ENCODE data around the gene CYB5R4. TPM values are rescaled to one million over a fixed set of nuclear protein-coding genes. Genes with fewer than 3 reads are reported as not detected.

The CYB5R4 gene
- total RNA-seq, 4 donors from 2014 or later = 5.3 to 16.5 (median 10.6) TPM

GRCh38 chr6:83875843-83876242 lies 16.4 kb downstream of the CYB5R4 start:
- peaks cover 0 to 5% (median 0%) of the 10 kb centered on the region in 4 donors for H3K4me1 ChIP-seq
- H3K4me3 ChIP-seq = no peak overlapping the region
- no peaks in the 10 kb centered on the region for H3K27me3 ChIP-seq
- no peak overlapping the region for H3K27ac ChIP-seq
- DNase-seq = no peak
- no peaks in the 10 kb centered on the region for H3K9me3 ChIP-seq
- H3K36me3 ChIP-seq = no peaks in the 10 kb centered on the region
- no peak for TF ChIP-seq POLR2A (IDR thresholded peaks at IDR 0.05)
- no peak for TF ChIP-seq CTCF (IDR thresholded peaks at IDR 0.05)

- Histone ChIP-seq H3K4me1 (peaks cover 0 to 5% (median 0%) of the 10 kb centered on the region in 4 donors), H3K27me3 (no peaks in the 10 kb centered on the region), H3K9me3 (no peaks in the 10 kb centered on the region), H3K4me3 (no peak overlapping the region), H3K36me3 (no peaks in the 10 kb centered on the region), H3K27ac (no peak overlapping the region)
- no peak for DNase-seq
- no peak for TF ChIP-seq POLR2A (IDR thresholded peaks at IDR 0.05)
- TF ChIP-seq CTCF (IDR thresholded peaks at IDR 0.05) = no peak
Measured at GRCh38 chr6:83878902-83879644, 19.6 kb downstream of the CYB5R4 start.

GRCh38 chr6:83879746-83880145 lies 20.3 kb downstream of the CYB5R4 start:
- TF ChIP-seq CTCF (IDR thresholded peaks at IDR 0.05) = no peak
- no peak for TF ChIP-seq POLR2A (IDR thresholded peaks at IDR 0.05)
- H3K27ac ChIP-seq = no peak overlapping the region
- no peak for DNase-seq
- no peak overlapping the region for H3K4me3 ChIP-seq
- H3K36me3 ChIP-seq = no peaks in the 10 kb centered on the region
- H3K4me1 ChIP-seq = peaks cover 0 to 5% (median 0%) of the 10 kb centered on the region in 4 donors
- H3K9me3 ChIP-seq = no peaks in the 10 kb centered on the region
- H3K27me3 ChIP-seq = no peaks in the 10 kb centered on the region

- peaks cover 0 to 5% (median 0%) of the 10 kb centered on the region in 4 donors for H3K4me1 ChIP-seq
- TF ChIP-seq POLR2A (IDR thresholded peaks at IDR 0.05) (no peak), CTCF (IDR thresholded peaks at IDR 0.05) (no peak)
- no peaks in the 10 kb centered on the region for H3K27me3 ChIP-seq
- no peak overlapping the region for H3K27ac ChIP-seq
- no peaks in the 10 kb centered on the region for H3K9me3 ChIP-seq
- H3K36me3 ChIP-seq = no peaks in the 10 kb centered on the region
- no peak for DNase-seq
- H3K4me3 ChIP-seq = no peak overlapping the region
Measured at GRCh38 chr6:83883240-83883639, 23.8 kb downstream of the CYB5R4 start.

GRCh38 chr6:83884523-83884922 lies 25.0 kb downstream of the CYB5R4 start:
- no peak overlapping the region for H3K27ac ChIP-seq
- H3K4me1 ChIP-seq = no peaks in the 10 kb centered on the region
- TF ChIP-seq POLR2A (IDR thresholded peaks at IDR 0.05) = no peak
- peak; percentile 22 to 90 (median 80) for TF ChIP-seq CTCF (IDR thresholded peaks at IDR 0.05)
- H3K36me3 ChIP-seq = no peaks in the 10 kb centered on the region
- H3K27me3 ChIP-seq = no peaks in the 10 kb centered on the region
- H3K9me3 ChIP-seq = no peaks in the 10 kb centered on the region
- H3K4me3 ChIP-seq = no peak overlapping the region
- DNase-seq = no peak

All from Peyer's patch (tissue), 4 donors.